ENCODE results near the gene ARHGEF26.

The ARHGEF26 gene

DNA sequence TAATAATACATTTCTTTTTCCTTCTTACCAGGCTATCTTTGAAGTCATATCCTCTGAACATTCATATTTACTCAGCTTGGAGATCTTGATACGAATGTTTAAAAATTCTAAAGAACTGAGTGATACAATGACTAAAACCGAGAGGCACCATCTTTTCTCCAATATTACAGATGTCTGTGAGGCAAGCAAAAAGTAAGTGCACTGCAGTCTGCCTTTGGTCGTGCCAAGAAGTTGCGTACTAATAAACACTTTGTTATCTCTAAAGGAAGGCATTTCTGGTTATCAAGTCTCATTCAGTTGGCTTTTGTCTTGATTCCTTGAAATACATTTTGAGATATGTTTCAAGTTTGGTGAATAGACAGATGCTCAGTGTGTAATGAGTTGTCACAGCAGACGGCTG lies 31.6 kb downstream of the ARHGEF26 start:
- DNase-seq (ENCODE audit: low spot score): no peak

DNA sequence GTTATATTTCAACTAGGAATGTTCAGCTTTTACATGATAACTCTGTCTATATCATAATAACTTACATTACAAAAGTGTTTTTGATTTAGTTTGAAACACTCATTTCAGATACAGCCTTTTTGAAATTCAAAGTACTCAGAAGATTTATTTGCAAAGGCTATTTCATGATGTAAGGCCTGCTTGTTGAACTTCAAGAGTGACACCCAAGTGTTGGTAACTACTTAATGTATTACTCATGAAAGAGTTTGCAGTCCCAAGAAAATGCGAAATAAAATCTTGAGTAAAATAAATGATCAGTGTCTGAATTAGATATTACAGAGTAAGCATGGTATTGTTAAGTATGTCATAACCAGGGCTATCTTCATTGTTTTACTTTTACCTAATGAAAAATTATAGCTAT lies 35.3 kb downstream of the ARHGEF26 start:
- no peak for DNase-seq (ENCODE audit: low spot score)

DNA sequence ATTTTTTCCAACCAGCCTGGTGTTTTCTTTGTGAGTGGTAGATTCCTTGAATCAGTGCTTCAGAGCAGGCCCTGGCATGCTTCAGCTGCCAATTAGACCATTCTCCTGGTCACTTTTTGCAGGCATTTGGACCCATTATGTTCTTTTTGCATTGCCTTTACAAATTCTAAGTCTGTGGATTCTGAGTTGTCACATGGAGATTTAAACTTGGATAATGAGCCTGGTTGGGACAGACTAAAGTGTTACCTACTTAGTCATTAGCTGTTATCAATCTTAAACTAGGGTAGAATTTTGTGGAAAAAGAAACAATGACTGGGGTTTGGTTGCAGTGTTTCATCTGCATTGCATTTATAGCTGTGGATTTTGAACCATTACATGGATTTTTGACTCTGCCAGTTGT lies 40.6 kb downstream of the ARHGEF26 start:
- DNase-seq (ENCODE audit: low spot score): no peak

DNA sequence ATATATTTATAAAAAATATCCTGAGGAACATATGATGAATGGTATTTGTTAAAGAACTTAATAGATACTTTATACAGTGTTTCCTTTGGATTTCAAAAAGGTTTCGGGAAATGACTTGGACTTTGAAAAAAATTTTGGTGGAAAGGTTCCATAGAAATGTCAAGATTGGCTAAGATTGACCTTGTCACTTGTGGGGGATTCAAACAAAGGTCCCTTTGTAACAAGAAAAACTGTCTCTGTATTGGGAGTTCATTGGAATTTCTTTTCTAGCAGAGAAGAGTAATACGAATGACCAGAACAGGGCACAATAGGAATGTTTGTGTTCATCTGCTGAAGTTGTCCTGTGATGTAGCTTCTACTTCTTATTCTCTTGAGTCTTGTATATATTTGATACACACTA lies 43.2 kb downstream of the ARHGEF26 start:
- DNase-seq (ENCODE audit: low spot score): no peak

DNA sequence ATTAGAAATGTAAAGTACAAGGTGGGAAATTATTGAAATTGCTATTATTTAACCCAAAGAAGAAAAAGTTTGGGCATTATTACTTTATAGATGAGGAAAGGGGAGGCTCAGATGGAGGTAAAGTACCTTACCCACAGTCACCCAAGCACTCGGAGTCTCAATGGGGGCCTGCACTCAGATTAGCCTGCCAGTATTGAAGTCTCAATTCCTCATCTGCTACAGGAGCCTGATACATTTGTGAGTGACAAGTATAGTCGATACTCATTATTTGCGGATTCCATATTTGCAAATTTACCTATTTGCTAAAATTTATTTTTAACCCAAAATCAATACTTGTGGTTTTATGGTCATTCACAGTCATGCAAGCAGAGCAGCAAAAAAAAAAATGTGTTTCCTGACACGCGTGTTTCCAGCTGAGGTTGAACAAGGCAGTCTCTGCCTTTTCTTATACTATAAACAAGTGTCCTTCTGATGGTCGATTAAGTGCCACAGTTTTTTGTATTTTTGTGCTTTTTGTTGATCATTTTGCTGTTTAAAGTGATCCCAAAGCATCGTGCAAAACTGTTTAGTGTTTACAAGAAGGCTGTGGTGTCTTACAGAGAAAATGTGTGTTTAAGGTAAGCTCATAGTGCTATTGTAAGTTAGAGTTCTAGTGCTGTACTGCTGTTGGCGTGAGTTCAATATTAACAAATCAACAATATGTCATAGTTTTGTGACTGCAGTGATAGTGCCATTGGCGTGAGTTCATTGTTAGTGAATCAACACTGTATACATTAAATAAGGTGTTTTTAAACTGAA lies 48.0 kb downstream of the ARHGEF26 start:
- no peak for DNase-seq (ENCODE audit: low spot score)

DNA sequence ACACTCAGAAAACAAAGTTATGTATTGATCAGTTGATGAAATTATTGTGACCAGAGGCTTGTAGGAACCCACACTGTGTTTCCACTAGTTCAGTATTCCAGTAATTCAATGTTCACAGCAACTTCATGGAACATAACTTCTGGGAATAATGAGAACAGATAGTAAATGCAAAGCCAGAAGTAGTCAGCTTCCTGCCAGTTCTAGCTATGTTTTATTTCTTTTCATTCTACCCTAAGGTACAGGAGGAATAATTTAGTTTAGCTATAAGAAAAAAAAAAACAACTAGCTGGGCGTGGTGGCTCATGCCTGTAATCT lies 48.6 kb downstream of the ARHGEF26 start:
- no peak for DNase-seq (ENCODE audit: low spot score)

DNA sequence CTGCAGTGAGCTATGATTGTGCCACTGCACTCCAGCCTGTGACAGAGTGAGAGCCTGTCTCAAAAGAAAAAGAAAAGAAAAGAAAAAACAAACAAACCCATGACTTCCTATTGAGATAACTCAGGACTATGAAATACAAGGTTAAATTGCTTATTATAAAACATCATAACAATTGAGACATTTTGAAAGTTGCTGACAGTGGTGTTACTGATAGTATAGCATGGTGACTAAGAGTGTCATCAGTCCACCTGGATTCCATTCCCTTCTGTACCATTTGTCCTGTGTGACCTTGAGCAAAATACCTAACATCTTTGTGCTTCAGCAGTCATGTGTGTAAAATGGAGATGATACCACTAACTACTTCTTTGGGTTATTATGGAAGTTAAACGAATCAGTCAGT lies 49.1 kb downstream of the ARHGEF26 start:
- no peak for DNase-seq (ENCODE audit: low spot score)

DNA sequence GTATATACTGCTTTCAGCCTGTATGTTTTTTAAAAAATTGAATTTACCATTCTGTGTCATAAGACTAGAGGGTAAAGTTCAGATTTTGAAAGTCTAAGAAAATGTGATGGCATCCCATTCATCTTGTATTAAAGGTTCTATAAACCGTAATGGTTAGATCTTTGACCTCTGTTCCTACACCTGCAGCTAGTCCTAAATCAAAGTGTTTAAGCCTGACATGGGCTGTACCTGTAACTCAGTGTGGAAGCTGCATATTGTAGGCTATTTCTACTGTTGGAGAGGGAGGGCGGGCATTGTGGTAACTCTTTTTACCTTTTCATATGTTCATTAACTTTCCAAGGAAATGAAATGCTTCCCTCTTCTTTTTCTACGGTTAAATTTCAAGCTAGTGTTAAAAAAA lies 53.9 kb downstream of the ARHGEF26 start:
- no peak for DNase-seq (ENCODE audit: low spot score)

DNA sequence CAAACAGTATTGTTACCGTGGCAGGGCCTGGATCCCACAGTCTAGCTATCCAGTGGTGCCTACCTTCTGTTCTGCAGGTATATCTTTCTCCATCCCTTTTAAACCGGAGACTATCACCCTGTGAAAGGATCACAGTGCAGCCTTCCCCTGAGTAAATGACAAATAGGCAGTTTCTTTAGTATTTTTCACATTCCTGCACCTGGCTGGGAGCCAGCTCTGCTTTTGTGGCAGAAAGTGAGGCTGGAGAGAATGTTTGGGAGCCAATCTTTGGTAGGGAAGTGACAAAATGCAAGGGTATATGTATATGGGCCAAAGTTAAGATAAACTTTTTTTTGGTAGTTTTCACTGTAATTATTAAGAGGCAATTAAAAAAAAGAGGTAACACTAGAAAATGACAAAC lies 54.8 kb downstream of the ARHGEF26 start:
- DNase-seq (ENCODE audit: low spot score): no peak

DNA sequence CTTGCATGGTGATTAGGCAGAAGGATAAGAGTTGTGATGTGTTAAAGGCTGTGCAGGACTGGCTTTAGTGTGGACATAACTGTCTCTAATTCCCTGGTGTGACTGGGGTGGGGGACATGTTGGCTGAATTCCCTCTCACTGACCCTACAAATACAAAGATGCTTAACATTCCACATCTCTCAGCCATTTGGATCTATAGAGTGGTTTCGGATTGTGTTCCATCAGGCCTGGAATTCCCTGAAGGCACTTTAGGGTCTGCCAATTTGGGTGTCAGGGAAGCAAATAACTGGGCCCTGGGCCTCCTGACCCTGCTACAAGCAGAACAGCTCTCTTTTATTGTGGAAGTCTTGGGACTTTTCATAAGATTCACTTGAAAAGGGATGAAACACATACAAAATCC lies 56.2 kb downstream of the ARHGEF26 start:
- DNase-seq (ENCODE audit: low spot score): no peak

DNA sequence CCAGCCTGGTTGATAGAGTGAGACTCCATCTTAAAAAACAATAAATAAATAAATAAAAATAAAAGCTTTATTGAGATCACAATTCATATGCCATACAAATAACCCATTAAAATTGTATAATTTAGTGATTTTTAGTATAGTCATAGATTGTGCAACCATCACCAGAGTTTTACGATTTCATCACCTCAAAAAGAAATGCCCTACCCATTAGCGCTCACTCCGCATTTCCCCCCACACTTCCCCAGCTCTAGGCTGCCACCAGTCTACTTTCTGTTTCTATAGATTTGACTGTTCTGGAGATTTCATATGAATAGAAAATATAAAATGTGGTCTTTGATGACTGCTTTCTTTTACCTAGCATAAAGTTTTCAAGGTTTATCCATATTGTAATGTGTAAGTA lies 57.0 kb downstream of the ARHGEF26 start:
- no peak for DNase-seq (ENCODE audit: low spot score)

DNA sequence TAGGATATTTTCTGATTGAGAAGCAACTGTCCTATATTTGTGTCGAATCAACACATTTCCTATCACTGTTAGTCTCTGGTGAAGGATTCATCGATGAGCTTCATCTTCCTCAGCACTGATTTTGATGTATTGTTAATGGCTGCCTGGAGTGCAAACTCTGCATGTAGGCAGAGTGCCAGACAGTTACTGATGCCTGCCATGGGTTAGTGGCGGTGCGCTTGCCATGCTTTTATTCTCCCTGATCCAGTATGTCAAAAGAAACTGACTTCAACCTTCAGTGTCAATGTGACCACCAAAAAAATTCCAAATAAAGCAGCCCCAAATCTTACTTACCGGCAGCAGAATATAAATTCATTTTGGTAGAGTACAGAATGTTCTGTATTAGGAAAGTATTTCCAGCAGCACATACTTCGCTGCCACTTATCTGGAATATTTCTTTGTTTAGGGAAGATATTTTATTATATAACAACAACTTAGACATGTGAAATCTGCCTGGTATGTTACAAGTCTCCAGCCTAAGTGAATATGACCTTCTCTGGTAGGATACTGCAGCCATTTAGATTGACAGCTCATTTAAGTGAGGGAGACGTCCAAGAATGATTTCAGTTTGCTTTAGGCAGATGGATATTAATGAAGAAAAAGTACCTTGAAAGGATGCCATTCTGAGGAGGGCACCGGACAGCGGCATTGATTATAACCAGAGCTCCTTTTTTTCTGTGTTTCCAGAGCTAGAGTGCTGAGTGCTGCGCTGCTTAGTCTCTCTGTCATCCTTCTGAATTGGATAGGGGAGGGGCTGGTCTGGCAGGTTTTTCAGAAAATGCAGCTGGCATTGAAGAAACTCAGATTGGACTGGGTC lies 59.9 kb downstream of the ARHGEF26 start:
- no peak for DNase-seq (ENCODE audit: low spot score)

DNA sequence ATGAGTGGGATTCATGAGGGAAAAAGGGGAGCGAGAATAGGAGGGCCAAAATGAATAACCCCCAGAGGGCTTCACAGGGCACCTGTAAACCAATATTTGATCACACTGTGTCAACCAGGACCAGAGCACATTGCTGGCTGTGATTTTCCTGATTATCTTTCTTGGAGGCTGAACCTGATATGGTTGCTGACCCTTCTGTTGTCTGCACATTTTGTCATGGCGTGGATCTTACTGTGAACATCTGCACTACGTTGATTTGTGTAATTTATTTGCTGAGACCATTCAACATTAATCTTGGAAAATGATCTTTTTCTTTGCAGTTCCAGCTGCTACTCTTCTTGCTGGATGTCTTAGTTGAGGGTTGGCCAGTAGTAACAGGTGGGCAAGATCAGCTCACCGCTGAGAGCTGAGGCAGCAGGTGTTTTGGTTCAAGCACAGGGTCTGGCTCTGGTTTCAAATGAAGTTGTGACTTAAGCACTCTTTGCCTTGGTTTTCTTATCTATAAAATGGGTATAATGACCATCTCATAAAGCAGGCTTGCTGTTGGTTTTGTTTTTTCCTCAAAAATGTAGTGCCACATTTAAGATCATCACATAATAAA lies 61.2 kb downstream of the ARHGEF26 start:
- DNase-seq (ENCODE audit: low spot score): no peak

DNA sequence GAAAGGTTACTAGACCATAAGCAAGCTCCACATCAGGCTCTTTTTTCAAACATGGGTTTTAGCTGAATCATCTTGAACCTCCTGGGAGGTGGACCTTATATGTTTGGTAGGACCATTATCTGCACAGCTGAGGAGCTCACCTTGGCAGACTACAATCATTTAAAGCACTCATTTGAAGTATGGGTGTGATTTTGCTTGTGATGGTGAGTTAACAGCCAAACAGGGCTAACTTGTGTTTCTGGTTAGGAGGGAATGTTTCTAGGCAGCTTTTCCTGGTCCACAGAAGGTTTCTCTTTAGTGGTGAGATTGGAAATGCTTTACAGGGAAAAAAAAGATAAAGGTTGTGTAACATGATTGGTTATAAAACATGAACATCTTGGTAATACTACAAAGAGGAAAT lies 61.8 kb downstream of the ARHGEF26 start:
- DNase-seq (ENCODE audit: low spot score): no peak

DNA sequence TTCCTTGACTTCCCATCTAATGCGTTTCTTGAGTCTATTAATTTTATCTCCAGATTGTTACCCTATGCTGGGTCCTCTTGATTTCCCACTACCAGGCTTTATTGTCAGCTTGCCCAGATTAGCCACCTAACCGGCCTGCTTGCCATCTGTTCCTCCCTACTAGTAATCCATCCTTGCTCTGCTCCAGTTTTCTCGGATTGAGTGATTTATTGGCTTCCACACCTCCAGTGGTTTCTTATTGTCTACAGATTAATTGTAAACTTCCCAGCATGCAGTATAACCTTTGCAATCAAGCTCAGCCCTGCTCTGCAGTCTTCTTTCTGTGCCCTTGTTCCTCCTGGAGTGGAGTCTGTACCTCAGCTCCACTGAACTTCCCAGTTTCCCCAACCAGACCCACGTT lies 63.4 kb downstream of the ARHGEF26 start:
- DNase-seq (ENCODE audit: low spot score): no peak

DNA sequence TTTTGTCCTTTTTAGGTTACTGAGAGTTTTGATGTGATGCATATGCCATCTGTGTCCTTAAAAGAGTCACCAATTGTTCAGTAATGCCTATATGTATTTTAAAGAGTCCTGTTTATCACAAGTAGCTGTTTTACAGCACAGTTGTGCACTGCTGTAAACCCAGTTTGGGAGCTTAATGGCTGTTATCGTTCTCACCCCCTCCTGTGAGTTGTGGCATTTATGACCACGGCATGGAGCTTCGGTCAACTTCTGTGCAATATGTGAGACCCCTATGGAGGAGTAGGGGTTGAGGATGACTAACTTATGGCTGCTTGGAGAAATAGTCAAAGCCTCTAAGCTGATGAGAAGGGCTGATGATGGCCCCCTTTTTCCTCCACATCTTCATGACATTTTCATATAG lies 67.2 kb downstream of the ARHGEF26 start:
- DNase-seq (ENCODE audit: low spot score): no peak

DNA sequence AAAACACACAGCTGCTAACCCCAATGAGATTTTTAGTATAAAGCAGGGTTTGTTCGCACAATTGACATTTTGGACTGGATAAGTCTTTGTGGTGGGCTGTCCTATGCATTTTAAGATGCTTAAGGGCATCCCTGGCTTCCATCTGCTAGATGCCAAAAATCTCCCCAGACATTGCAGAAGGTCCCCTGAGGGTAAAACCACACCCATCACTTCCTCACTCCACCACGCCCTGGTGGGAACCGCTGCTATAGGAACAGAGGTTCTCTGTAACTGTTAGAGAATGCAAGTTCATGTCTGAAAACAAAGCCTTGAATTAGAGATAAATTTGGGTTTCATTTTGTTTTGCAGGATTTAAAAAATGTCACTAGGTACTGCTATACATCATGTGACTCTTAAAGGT lies 67.7 kb downstream of the ARHGEF26 start:
- DNase-seq (ENCODE audit: low spot score): no peak

DNA sequence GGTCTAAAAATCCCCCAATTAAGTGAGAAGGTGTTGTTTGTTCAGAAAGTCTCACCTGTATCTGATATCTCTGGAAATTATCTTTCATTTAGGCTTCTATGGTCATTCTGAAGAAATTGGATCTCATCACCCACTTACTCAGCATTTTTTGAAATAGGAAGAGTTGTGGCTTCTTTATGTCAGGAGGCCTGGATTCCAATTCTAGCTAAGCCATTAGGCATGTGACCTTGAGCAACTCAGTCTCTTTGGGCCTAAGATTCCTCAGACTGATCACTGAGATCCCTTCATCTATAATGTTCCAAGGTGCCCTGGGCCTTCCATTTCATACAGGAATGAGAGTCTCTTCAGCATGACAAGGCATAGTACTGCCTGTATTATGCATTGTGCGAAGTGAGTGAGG lies 70.3 kb downstream of the ARHGEF26 start:
- DNase-seq (ENCODE audit: low spot score): no peak

DNA sequence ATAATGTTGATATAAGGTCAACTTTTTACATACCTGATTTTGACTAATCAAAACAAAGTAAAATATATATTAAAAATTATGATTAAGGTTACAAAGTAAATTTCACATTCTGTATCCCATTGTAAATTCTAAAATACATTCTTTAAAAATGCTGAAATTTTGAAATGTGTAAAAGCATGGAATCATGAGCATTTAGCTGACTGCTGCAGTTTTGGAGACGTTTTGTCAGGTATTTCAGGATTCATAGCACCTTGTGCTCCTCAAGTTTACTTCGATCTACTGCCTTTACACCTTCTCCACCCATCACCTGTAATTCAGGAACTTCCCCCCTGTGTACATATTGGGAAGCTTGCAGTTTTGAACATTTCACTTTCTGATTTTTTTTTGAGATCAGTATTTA lies 71.0 kb downstream of the ARHGEF26 start:
- DNase-seq (ENCODE audit: low spot score): no peak

DNA sequence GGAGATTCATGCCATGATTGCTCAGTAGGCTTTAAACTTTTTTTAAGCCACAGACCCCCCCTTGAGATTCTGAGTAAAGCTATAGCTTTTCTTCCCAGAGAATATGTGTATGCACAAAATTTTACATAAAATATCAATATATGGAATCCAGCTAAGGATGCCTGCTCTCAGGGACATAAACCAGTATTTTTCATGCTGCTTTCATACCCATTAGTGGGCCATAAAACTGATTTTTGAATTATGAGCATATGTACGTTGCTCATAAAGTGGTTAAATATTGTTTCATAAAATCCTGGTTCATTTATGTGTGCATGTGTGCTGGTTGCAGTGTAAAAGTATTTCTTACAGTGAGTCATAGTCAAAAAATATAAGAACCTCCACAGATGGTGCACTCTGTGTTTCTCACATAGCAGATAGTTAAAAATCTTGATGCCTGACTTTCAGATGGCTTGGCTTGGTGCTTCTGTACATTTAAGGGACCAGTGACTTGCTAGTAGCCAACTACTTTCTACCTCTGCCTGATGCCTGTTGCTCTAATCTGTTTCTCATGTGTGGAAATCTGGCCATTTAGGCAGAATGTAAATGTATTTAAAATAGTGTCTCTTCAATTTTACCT lies 71.9 kb downstream of the ARHGEF26 start:
- no peak for DNase-seq (ENCODE audit: low spot score)

DNA sequence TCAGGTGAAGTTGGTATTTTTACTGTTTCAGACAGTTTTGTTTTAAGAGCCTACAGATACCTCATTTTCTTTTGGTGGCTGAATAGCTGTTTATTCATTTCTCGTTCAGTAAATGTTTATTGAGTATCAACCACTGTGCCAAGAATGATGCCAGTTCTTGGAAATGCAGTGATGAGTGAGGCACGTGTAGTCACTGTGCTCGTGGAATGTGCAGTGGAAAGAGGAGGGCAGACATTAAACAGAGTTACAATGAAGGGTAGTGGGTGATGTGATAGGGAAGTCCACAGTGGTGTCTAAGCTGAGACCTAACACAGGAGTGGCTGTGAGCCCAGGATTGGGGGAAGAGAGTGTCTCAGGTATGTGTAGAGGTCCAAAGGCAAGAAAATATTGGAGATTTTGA lies 73.7 kb downstream of the ARHGEF26 start:
- DNase-seq (ENCODE audit: low spot score): no peak

DNA sequence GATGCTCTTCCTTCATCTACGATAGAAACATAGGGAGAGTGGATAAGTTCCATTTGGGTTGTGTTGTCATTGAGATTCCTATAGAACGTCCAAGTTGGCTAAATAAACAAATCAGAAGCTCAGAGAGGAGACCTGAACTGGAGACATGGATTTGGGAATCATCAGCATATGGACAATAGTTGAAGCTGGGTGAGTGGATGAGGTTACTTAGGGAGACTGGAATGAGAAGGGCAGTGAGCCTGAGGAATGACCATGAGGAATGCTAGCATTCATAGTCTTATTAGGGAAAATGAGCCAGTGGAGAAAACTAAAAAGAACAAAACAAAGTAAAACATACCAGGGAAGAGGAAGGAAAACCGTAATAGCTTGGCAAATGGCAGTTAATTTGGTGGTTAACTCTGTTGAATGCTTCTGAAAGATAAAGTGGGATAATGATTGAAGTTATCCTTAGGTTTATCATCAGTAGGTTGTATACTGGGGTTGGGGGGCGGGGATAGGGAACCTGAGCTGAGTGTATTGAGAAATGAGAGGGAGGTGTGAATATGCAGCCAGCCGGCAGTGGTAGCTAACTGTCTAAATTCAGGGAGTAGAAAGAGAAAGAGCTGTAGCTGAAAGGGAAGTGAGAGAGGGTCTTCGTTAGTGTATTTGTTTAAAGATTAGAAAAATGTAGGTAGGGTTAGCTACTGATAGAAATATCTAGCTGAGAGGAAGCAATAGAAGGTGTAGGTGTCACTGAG lies 74.6 kb downstream of the ARHGEF26 start:
- no peak for DNase-seq (ENCODE audit: low spot score)
